Activated T-helper 17 cell treated with anti-CD3 and anti-CD28 coated beads, Interleukin-2, amount 50 U/mL, for 72 hours (primary cell): Measurements from ENCODE around the gene DPP6. TPM values are rescaled to one million over a fixed set of nuclear protein-coding genes. Genes with fewer than 3 reads are reported as not detected.

Source experiments
- ATAC-seq: fragments of 150-1000 bp; cut with Tn5 transposase; replicated peaks from 2 replicates; pipeline ENCODE4 v1.10.0; 2021; ENCODE audit warnings: mild to moderate bottlenecking, moderate library complexity
- H3K27ac Mint-ChIP-seq: one replicate; pipeline ENCODE4 v1.8.0; 2022; ENCODE audit warnings: mixed read lengths
- H3K27me3 Mint-ChIP-seq: one replicate; pipeline ENCODE4 v1.8.0; 2022; ENCODE audit warnings: mixed read lengths
- H3K36me3 Mint-ChIP-seq: one replicate; pipeline ENCODE4 v1.8.0; 2022; ENCODE audit warnings: low read depth, mild to moderate bottlenecking, mixed read lengths
- H3K4me1 Mint-ChIP-seq: one replicate; pipeline ENCODE4 v1.8.0; 2022; ENCODE audit warnings: mixed read lengths
- H3K4me3 Mint-ChIP-seq: one replicate; pipeline ENCODE4 v1.8.0; 2022; ENCODE audit warnings: mild to moderate bottlenecking, mixed read lengths
- H3K9me3 Mint-ChIP-seq: one replicate; pipeline ENCODE4 v1.8.0; 2022; ENCODE audit warnings: mixed read lengths
- total RNA-seq, 2 donors: library from RNA; stranded (reverse); gene quantifications; one replicate each; pipeline ENCODE4 v1.2.3, GENCODE V29; 2022

DPP6 gene
- total RNA-seq, 2 donors from 2014 or later, result not detected

- Mint-ChIP-seq H3K4me1 (no peaks in the 10 kb centered on the region), H3K36me3 (no peaks in the 10 kb centered on the region), H3K27ac (no peak overlapping the region), H3K27me3 (no peaks in the 10 kb centered on the region), H3K9me3 (peaks cover 4% of the 10 kb centered on the region), H3K4me3 (no peak overlapping the region)
- ATAC-seq, result no peak
These were observed 151.8 kb downstream of the DPP6 start for GRCh38 chr7:154204046-154204445.

DNA sequence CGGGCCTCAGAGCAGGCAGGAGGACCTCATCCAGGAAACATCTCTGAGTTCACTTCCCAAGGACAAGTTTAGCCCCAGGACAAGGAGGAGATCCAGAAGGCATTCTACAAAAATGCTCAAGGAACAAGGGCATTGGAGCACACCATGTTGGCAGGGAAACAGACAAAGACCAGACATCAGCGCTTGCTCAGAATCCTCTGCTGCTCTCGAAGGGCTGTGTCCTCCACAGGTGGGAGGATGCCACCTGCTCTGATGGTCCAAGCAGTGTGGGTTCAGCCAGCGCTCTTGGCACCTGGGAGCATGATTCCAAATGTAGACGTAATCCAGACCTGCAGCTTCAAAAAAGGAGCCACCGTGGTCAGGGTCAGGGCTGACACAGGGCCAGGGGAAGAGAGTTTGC, 160.7 kb downstream of the DPP6 start:
- Mint-ChIP-seq H3K4me1 (no peaks in the 10 kb centered on the region), H3K36me3 (no peaks in the 10 kb centered on the region), H3K4me3 (no peak overlapping the region), H3K27ac (no peak overlapping the region), H3K9me3 (peaks cover 4% of the 10 kb centered on the region), H3K27me3 (no peaks in the 10 kb centered on the region)
- no peak for ATAC-seq

GRCh38 chr7:154217688-154218340, 165.6 kb downstream of the DPP6 start:
- ATAC-seq, result no peak
- peaks cover under 1% of the 10 kb centered on the region for H3K9me3 Mint-ChIP-seq
- H3K36me3 Mint-ChIP-seq, result no peaks in the 10 kb centered on the region
- H3K27me3 Mint-ChIP-seq, result no peaks in the 10 kb centered on the region
- no peak overlapping the region for H3K27ac Mint-ChIP-seq
- no peak overlapping the region for H3K4me3 Mint-ChIP-seq
- H3K4me1 Mint-ChIP-seq, result no peaks in the 10 kb centered on the region

DNA sequence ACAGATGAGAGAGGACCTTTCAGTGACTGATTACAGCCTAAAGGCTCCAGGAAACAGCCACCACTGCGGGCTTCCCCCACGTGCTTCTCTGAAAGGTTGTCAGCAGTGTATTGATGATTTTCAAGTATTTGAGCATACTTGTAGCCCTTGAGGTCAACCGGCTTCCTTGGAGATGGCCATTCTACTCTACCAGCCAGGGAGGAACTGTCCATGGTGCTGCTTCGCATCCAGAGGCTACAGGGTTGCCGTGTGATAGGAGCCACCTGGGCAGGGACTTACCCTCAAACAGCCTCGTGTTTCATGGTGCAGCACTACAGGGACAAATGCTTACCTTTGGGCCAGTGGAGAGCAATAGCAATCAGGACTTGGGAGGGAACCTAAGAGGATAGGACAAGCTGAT, 179.5 kb downstream of the DPP6 start:
- ATAC-seq, result no peak
- Mint-ChIP-seq H3K9me3 (peaks cover 13% of the 10 kb centered on the region), H3K27me3 (no peaks in the 10 kb centered on the region), H3K4me1 (no peaks in the 10 kb centered on the region), H3K27ac (no peak overlapping the region), H3K36me3 (no peaks in the 10 kb centered on the region), H3K4me3 (no peak overlapping the region)

DNA sequence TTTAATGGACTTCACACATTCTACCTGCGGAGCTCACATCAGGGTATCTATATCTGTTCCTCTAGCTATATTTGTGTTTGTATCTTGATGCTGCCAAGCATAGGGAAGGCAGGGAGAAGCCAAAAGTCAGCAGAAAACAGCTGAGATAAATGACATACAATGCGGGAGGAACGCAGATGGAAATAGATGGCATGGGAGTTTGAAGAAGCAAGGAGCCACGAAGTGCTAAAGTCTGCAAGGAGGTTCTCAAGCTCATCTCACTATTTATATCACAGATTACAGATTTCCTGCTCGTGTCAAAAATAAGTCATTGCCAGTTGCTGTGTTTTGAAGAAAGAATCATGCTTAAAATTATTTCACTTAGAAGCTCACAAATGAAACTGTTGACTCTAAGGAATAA, 180.5 kb downstream of the DPP6 start:
- no peaks in the 10 kb centered on the region for H3K4me1 Mint-ChIP-seq
- H3K27me3 Mint-ChIP-seq, result no peaks in the 10 kb centered on the region
- no peaks in the 10 kb centered on the region for H3K36me3 Mint-ChIP-seq
- H3K4me3 Mint-ChIP-seq, result no peak overlapping the region
- H3K9me3 Mint-ChIP-seq, result peaks cover 13% of the 10 kb centered on the region
- ATAC-seq, result no peak
- H3K27ac Mint-ChIP-seq, result no peak overlapping the region

DNA sequence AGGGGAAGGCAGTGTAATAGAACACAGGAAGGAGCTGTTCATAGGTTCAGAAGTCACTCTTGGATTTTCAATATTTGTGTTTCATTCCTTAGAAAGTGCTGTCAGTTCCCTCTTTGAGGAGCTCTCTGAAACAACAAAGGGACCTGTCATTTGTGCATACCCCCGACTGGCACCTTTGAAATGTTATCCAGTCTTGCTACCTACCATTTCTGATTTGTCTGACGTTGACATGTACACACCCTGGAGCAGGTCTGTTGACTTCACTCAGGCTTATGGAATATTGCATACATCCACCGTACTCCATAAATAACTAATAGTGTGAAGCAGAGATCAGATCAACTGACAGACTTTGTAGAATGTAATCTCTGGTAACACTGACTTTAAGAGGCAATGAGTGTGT, 189.8 kb downstream of the DPP6 start:
- H3K4me1 Mint-ChIP-seq, result no peaks in the 10 kb centered on the region
- ATAC-seq, result no peak
- peaks cover 7% of the 10 kb centered on the region for H3K9me3 Mint-ChIP-seq
- no peaks in the 10 kb centered on the region for H3K36me3 Mint-ChIP-seq
- no peak overlapping the region for H3K4me3 Mint-ChIP-seq
- no peak overlapping the region for H3K27ac Mint-ChIP-seq
- no peaks in the 10 kb centered on the region for H3K27me3 Mint-ChIP-seq

DNA sequence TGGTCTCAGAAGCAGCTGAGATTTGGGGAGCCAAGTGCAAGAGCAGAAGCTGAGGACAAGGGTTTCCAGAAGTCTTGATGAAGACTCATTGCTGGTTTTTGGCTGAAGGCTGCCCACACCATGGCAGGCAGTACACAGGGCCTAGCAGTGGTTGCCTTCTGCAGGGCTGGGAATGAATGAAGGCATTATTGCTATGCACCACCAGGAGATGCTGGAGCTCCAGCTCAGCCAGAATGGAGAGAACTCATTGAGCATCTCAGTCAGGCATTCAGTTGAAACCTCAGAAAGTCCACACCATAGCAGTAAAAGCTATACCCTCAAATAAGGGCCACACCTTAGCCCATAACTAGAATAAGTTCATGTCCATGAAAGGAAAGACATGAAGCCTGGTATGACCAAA, 190.5 kb downstream of the DPP6 start:
- H3K36me3 Mint-ChIP-seq, result no peaks in the 10 kb centered on the region
- no peak overlapping the region for H3K27ac Mint-ChIP-seq
- no peak for ATAC-seq
- no peaks in the 10 kb centered on the region for H3K27me3 Mint-ChIP-seq
- H3K4me3 Mint-ChIP-seq, result no peak overlapping the region
- H3K9me3 Mint-ChIP-seq, result peaks cover 10% of the 10 kb centered on the region
- H3K4me1 Mint-ChIP-seq, result no peaks in the 10 kb centered on the region

DNA sequence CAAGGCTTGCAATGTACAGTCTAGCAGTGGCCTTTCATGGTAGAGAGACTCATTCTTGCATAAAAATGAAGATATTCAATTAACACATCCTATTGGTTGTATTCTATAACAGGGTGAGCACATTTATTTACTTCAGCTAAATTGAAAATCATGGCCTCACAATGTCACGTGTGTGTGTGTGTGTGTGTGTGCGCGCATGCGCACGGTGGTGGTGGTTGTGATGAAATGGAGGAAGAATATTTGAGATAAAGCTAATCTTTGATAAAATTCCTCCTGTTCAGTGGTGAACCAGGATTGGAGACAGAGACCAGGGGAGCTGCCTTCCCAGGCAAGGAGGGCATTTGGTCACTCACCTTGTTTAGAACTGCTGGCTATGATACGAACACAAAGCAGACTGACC, 199.8 kb downstream of the DPP6 start:
- Mint-ChIP-seq H3K4me3 (no peak overlapping the region), H3K9me3 (peaks cover 12% of the 10 kb centered on the region), H3K36me3 (no peaks in the 10 kb centered on the region), H3K27me3 (no peaks in the 10 kb centered on the region), H3K4me1 (no peaks in the 10 kb centered on the region), H3K27ac (no peak overlapping the region)
- ATAC-seq, result no peak

DNA sequence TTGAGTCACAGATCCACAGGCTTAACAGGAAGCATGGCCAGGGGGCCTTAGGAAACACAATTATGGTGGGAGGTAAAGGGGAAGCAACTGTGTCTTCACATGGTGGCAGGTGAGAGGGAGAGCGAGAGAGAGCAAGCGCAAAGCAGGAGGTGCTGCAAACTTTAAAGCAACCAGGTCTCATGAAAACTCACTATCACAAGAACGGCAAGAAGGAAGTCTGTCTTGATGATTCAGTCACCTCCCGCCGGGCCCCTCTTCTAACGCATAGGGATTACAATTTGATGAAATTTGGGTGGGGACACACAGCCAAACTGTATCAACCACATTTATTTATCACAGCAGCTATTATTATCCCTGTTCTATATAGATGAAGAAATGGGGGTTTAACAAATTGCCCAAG, 201.6 kb downstream of the DPP6 start:
- Mint-ChIP-seq H3K9me3 (peaks cover 9% of the 10 kb centered on the region), H3K27ac (no peak overlapping the region), H3K27me3 (no peaks in the 10 kb centered on the region)

DNA sequence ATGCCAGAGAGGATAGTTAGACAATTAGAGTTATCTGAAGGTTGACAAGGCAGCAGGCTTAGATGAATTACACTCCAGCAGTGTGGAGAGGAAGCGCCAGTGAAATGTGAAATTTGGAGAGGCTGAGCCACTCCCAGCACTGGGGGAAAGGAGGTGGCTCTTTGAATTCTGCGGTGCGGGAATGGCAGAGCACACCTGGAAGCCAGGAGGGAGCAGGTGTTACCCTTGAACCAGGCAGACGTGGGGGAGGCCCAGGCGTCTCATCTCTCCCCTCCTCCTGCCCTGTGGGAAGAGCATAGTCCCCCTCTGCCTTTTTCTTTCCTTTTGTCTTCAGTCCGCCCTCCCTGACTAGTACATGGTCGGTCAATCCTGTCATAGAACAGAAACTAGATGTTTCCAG, 203.1 kb downstream of the DPP6 start:
- H3K27me3 Mint-ChIP-seq, result no peaks in the 10 kb centered on the region
- H3K4me3 Mint-ChIP-seq, result no peak overlapping the region
- ATAC-seq, result no peak
- peaks cover 15% of the 10 kb centered on the region for H3K9me3 Mint-ChIP-seq
- no peaks in the 10 kb centered on the region for H3K36me3 Mint-ChIP-seq
- H3K27ac Mint-ChIP-seq, result no peak overlapping the region
- no peaks in the 10 kb centered on the region for H3K4me1 Mint-ChIP-seq

More for the DNA sequence above, 201.6 kb downstream of the DPP6 start:
- Mint-ChIP-seq H3K36me3 (no peaks in the 10 kb centered on the region), H3K4me3 (no peak overlapping the region), H3K4me1 (no peaks in the 10 kb centered on the region)
- ATAC-seq, result no peak

DNA sequence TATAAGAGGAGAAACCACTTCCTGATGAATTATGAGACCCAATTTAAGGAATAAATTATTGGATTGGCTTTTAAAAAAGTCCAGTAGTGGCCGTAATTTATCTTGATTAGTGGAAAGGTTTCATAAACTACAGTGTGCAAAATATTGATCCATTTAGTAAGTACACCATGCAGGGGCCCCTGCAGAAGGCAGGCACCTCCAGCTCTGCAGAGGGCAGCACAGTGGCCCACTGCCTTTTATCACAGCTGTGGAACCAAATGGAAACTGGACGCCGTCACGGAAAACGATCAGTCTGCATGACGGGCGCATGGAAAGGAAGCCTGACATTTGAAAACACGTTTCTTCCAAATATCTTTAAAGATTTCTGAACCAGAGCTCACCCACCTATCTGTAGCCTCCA, 204.0 kb downstream of the DPP6 start:
- ATAC-seq, result no peak
- Mint-ChIP-seq H3K4me3 (no peak overlapping the region), H3K9me3 (peaks cover 9% of the 10 kb centered on the region), H3K4me1 (no peaks in the 10 kb centered on the region), H3K36me3 (no peaks in the 10 kb centered on the region), H3K27me3 (no peaks in the 10 kb centered on the region), H3K27ac (no peak overlapping the region)

- Mint-ChIP-seq H3K4me3 (no peak overlapping the region), H3K27me3 (no peaks in the 10 kb centered on the region), H3K4me1 (no peaks in the 10 kb centered on the region), H3K27ac (no peak overlapping the region), H3K9me3 (peaks cover 9% of the 10 kb centered on the region), H3K36me3 (no peaks in the 10 kb centered on the region)
- ATAC-seq, result no peak
These were observed 207.2 kb downstream of the DPP6 start for GRCh38 chr7:154259396-154259795.

- Mint-ChIP-seq H3K27ac (no peak overlapping the region), H3K36me3 (no peaks in the 10 kb centered on the region), H3K4me3 (no peak overlapping the region), H3K9me3 (peaks cover 10% of the 10 kb centered on the region), H3K27me3 (no peaks in the 10 kb centered on the region), H3K4me1 (no peaks in the 10 kb centered on the region)
- ATAC-seq, result no peak
These were observed 235.2 kb downstream of the DPP6 start for GRCh38 chr7:154287356-154287755.

DNA sequence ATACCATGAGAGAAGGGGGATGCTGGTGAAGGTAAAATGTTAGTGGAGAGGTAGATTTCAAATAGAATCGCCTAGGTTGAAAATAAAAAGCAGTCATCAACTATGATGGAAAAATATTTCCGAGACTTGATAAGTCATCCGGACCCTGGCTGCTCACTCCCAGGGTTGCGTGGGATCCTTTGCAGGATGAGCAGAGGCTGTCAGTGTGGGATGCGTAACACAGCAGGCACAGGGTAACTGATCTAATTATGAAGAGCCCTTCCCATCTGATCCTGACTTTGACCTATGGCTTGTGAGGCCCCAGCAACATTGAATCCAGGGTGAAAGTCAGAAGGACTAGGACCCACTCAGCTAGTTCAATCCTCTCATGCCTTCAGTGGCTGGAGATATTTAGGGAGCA, 236.9 kb downstream of the DPP6 start:
- ATAC-seq, result no peak
- H3K9me3 Mint-ChIP-seq, result peaks cover 4% of the 10 kb centered on the region
- H3K4me3 Mint-ChIP-seq, result no peak overlapping the region
- no peaks in the 10 kb centered on the region for H3K27me3 Mint-ChIP-seq
- no peaks in the 10 kb centered on the region for H3K4me1 Mint-ChIP-seq
- H3K36me3 Mint-ChIP-seq, result no peaks in the 10 kb centered on the region
- H3K27ac Mint-ChIP-seq, result no peak overlapping the region

- ATAC-seq, result no peak
- H3K4me3 Mint-ChIP-seq, result no peak overlapping the region
- H3K27me3 Mint-ChIP-seq, result no peaks in the 10 kb centered on the region
- H3K4me1 Mint-ChIP-seq, result no peaks in the 10 kb centered on the region
- no peaks in the 10 kb centered on the region for H3K36me3 Mint-ChIP-seq
- H3K27ac Mint-ChIP-seq, result no peak overlapping the region
- no peaks in the 10 kb centered on the region for H3K9me3 Mint-ChIP-seq
These were observed 244.2 kb downstream of the DPP6 start for GRCh38 chr7:154296443-154296842.

DNA sequence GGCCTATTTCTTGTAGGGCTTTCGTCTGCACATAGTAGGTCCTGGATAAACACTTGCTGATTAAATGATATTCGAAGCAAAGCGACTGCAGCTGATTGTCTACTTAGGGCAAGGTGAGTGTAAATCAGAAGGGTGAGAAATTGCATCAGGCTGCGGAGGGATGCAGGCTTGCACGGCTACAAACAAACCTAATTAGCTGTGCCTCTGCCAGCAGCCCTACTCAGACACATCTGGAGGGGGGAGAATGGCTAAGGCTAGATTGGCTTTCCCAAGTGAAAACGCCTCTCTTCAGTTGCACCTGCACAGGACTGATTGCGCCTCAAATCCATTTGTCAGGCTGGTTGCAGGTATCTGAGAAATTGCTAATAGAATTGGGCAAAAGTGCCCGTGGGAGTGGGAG, 247.5 kb downstream of the DPP6 start:
- H3K27ac Mint-ChIP-seq, result no peak overlapping the region

More for the DNA sequence above, 247.5 kb downstream of the DPP6 start:
- Mint-ChIP-seq H3K9me3 (no peaks in the 10 kb centered on the region), H3K36me3 (no peaks in the 10 kb centered on the region), H3K4me1 (no peaks in the 10 kb centered on the region), H3K4me3 (no peak overlapping the region), H3K27me3 (peaks cover 3% of the 10 kb centered on the region)
- no peak for ATAC-seq
